GM12891 (cell line): ENCODE measurements around the gene ZNF385D.

Experiments
- DNase-seq: peaks from one replicate; pipeline ENCODE4 v3.0.0; 2011; ENCODE audit warnings: low spot score; ENCODE audit not compliant: insufficient read length
- FAIRE-seq: peaks from 2 replicates; lab custom pipeline; 2011; peaks lifted over from hg19 to GRCh38; lab: Jason Lieb, UNC
- PAX5 ChIP-seq: IDR thresholded peaks from 2 replicates; pipeline ENCODE4 v1.6.1; 2011; ENCODE audit warnings: low read length, moderate library complexity, mild to moderate bottlenecking; ENCODE audit not compliant: insufficient read depth, severe bottlenecking
- POLR2A ChIP-seq: IDR thresholded peaks from 2 replicates; pipeline ENCODE4 v1.6.1; 2011; ENCODE audit warnings: low read depth, low read length, control low read depth
- POLR2AphosphoS5 ChIP-seq: IDR thresholded peaks from 2 replicates; pipeline ENCODE4 v1.6.1; 2011; ENCODE audit warnings: low read depth, low read length, control low read depth
- POU2F2 ChIP-seq: IDR thresholded peaks from 2 replicates; pipeline ENCODE4 v1.6.1; 2011; ENCODE audit warnings: low read depth, mild to moderate bottlenecking, control low read depth, low read length, moderate library complexity
- SPI1 ChIP-seq: IDR thresholded peaks from 2 replicates; pipeline ENCODE4 v1.6.1; 2011; ENCODE audit warnings: low read depth, low read length, control low read depth
- TAF1 ChIP-seq: IDR thresholded peaks from 2 replicates; pipeline ENCODE4 v1.6.1; 2011; ENCODE audit warnings: low read depth, low read length, control low read depth

Gene ZNF385D

GRCh38 chr3:21634112-21634511 lies 116.9 kb downstream of the ZNF385D start:
- FAIRE-seq: no peak
- no peak for DNase-seq
- TF ChIP-seq POU2F2: no peak
- no peak for TF ChIP-seq POLR2A
- TF ChIP-seq POLR2AphosphoS5: no peak
- no peak for TF ChIP-seq TAF1
- no peak for TF ChIP-seq PAX5
- TF ChIP-seq SPI1: no peak

- DNase-seq (no peak), FAIRE-seq (no peak)
- TF ChIP-seq POLR2AphosphoS5 (no peak), SPI1 (no peak), POLR2A (no peak), PAX5 (no peak), TAF1 (no peak), POU2F2 (no peak)
These were observed 126.5 kb downstream of the ZNF385D start for GRCh38 chr3:21624524-21624923.

GRCh38 chr3:21621181-21621651 lies 129.8 kb downstream of the ZNF385D start:
- FAIRE-seq (no peak), DNase-seq (no peak)

GRCh38 chr3:21620511-21621155 lies 130.4 kb downstream of the ZNF385D start:
- DNase-seq (no peak), FAIRE-seq (no peak)
- no peak for TF ChIP-seq SPI1
- TF ChIP-seq TAF1: no peak
- TF ChIP-seq POU2F2: no peak
- TF ChIP-seq POLR2AphosphoS5: no peak
- no peak for TF ChIP-seq PAX5
- TF ChIP-seq POLR2A: no peak

More at GRCh38 chr3:21621181-21621651, 129.8 kb downstream of the ZNF385D start:
- no peak for TF ChIP-seq SPI1
- no peak for TF ChIP-seq POLR2AphosphoS5

DNA sequence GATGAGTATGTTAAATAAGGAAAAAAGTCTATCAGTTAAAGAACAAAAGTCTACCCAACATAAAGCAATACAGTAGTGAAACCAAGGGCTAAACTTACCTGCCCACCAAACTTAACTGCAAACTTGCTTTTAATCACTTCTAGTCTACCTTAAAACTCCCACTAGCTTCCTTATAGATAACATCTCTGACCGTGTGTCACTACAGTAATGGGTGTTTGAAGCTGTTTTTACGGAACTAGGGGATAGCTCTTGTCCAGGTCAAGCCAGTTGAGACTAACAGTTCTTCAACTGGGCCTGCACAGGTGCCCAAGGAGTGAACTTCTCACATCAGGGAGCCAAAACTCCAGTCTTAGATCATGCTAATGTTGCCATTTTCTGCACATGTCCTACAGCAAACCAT lies 132.3 kb downstream of the ZNF385D start:
- DNase-seq (no peak), FAIRE-seq (no peak)
- no peak for TF ChIP-seq POLR2AphosphoS5

DNA sequence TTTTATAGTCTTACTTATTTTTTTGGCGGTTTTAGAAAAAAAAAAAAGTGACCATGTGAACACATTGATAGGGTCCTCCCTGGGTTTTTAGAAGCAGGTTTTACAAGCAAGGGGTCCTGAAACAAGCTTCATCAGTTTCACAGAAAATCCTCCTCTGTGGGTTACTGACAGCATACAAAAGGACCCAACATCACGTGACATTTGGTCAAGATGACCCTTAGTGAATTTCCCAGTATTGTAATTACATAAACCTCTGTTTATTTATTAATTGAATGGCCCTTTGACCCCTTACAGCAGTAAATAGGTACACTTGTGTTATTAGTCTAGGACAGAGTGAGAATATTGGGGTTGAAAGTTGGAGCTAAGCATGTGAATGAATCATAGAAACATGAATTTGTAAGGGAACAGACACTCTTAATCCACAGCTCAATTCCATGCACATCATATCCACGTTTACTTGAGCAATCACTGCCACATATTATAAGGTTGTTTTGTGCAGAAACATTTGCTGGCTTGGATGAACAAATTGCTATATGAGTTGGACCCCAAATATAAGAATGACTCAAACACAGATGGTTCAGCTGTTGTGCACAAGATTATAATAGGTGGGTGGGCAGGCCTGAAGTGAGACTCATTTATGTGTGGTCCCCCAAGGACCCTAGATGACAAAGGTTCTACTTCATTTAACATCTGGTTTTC lies 137.5 kb downstream of the ZNF385D start:
- FAIRE-seq: no peak
- no peak for DNase-seq
- TF ChIP-seq PAX5 (no peak), POU2F2 (no peak), POLR2AphosphoS5 (no peak)

- DNase-seq (no peak), FAIRE-seq (no peak)
- TF ChIP-seq SPI1: no peak
- no peak for TF ChIP-seq POLR2A
- TF ChIP-seq TAF1: no peak
- no peak for TF ChIP-seq POLR2AphosphoS5
- no peak for TF ChIP-seq PAX5
- TF ChIP-seq POU2F2: no peak
These were observed 149.8 kb downstream of the ZNF385D start for GRCh38 chr3:21601178-21601577.

- TF ChIP-seq PAX5: no peak
- TF ChIP-seq POU2F2: no peak
- TF ChIP-seq POLR2AphosphoS5: no peak
- TF ChIP-seq POLR2A: no peak
- no peak for TF ChIP-seq TAF1
- TF ChIP-seq SPI1: no peak
- FAIRE-seq: no peak
These were observed 151.1 kb downstream of the ZNF385D start for GRCh38 chr3:21599890-21600289.

DNA sequence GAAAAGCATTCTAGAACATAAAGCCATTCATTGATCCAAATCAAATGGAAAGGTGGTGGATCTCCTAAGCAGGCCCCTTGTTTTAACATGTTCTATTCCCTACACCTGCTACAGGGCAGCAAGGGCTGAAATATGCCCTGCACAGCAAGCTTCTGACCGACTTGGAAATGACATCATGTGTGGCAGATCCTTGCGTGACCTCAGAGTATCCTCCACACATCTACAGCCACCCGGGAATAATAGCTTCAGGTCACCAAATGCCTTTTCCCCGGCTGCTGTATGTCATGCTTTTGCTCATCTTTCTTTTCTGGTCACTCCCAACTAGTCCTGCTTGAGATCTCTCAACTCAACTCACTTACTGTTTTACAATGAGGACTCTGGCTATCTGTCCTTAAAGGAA lies 158.2 kb downstream of the ZNF385D start:
- no peak for DNase-seq
- no peak for TF ChIP-seq PAX5
- no peak for TF ChIP-seq TAF1
- TF ChIP-seq POLR2AphosphoS5: no peak
- no peak for TF ChIP-seq POU2F2
- TF ChIP-seq SPI1: no peak
- TF ChIP-seq POLR2A: no peak
- no peak for FAIRE-seq

More at GRCh38 chr3:21599890-21600289, 151.1 kb downstream of the ZNF385D start:
- no peak for DNase-seq

- no peak for DNase-seq
- no peak for TF ChIP-seq POLR2A
- no peak for TF ChIP-seq TAF1
- TF ChIP-seq POU2F2: no peak
- no peak for TF ChIP-seq POLR2AphosphoS5
- no peak for TF ChIP-seq SPI1
- TF ChIP-seq PAX5: no peak
- no peak for FAIRE-seq
These were observed 163.1 kb downstream of the ZNF385D start for GRCh38 chr3:21587894-21588293.
